Measurements from ENCODE around the gene DOLK.

DNA sequence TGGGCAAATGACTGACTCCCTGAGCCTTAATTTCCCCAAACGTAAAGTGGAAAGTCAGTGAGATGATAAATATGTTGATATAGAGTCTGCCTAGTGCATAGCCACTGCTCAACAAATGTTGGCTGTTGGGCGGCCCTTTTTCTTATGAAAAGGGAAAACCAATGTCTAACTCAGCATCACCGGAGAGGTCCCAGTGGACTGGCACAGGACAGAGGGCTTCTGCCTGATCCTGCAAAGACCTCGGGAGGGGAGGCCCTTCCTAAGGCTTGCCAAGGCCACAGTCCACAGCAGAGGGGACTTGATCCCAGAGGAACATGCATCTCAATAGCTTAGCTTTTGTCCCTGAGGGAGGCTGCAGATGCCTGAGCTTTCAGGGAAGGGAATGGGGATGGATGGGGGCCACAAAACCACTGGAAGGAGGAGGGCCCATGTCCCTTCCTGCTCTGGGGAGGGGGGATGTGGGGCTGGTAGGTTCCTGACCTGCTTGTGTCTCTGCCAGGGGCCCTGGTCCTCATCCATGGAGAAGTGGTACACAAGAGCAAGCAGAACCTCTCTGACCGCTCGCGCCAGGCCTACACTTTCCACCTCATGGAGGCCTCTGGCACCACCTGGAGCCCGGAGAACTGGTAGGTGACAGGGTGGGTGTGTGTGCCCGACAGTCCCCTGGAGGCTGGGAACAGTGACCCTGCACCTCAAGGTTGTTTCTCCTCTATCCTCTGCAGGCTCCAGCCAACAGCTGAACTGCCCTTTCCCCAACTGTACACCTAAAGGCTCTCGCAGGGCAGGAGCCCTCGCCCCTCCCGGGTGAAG lies 6.3 kb downstream of the DOLK start:
- TF ChIP-seq STAT1 (conservative IDR thresholded peaks at IDR 0.05) (no peak), ESRRA (IDR thresholded peaks at IDR 0.05; ENCODE audit: low read length) (no peak), POLR2A (IDR thresholded peaks at IDR 0.05; ENCODE audit: low read depth, low read length) (no peak), RBBP5 (conservative IDR thresholded peaks at IDR 0.05) (no peak), ZNF274 (IDR thresholded peaks at IDR 0.05; ENCODE audit: insufficient read depth, insufficient read length) (no peak), RCOR1 (conservative IDR thresholded peaks at IDR 0.05; ENCODE audit: low read depth, low read length) (no peak), PBX3 (IDR thresholded peaks at IDR 0.05; ENCODE audit: insufficient replicate concordance, low read depth, low read length) (no peak), CTCF (IDR thresholded peaks at IDR 0.05 in 2 of 3, conservative IDR thresholded peaks at IDR 0.05 in 1 of 3; ENCODE audit: control insufficient read depth in 2 of 3, extremely low read depth in 1 of 3, insufficient read depth in 1 of 3, low read depth in 3 of 3, low read length in 3 of 3) (no peak)
- TF ChIP-seq, protein P1, sequence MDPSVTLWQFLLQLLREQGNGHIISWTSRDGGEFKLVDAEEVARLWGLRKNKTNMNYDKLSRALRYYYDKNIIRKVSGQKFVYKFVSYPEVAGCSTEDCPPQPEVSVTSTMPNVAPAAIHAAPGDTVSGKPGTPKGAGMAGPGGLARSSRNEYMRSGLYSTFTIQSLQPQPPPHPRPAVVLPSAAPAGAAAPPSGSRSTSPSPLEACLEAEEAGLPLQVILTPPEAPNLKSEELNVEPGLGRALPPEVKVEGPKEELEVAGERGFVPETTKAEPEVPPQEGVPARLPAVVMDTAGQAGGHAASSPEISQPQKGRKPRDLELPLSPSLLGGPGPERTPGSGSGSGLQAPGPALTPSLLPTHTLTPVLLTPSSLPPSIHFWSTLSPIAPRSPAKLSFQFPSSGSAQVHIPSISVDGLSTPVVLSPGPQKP (IDR thresholded peaks at IDR 0.05; ENCODE audit: low read depth, low read length) = no peak
